ENCODE measurements around the gene NCOA6.

The NCOA6 gene

DNA sequence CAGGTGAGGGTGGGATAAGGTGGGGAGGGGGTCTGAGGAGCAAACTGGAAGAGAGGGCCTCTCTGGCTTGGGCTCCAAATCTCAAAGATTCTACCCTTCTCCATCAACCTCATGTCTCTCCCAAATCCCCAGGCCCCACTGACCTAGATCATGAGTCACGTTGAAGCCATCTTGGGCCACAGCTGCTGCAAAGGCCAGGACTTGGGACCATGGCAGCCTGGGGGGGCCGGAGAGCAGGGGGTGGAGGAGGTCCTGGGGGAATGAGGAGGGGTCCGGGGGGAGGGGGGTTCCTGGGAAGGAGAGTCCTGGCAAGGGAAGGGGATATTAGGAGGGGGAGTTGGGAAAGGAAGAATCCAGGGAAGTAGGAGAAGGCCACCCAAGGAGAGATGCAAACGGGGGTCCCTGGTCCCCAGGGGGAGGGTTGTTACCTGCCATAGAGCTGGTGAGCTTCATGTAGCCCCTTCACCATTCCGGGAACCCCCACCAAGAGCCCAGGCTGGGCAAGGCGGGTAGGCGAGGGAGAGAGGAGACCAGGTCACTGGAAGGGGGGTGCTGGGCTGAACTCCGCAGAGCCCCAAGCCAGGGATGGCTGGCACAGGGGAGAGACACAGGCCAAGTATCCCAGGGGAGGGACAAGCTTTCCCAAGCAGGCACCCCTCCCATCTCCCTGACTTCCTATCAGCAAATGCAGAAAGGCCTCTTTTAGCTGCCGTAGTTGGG, 34.5 kb upstream of the NCOA6 start:
- Histone ChIP-seq H3K9me3 (ENCODE audit: control insufficient read depth, low read length) (no peaks in the 10 kb centered on the region), H3K27me3 (ENCODE audit: control insufficient read depth, insufficient read depth, low read length) (no peaks in the 10 kb centered on the region), H3K4me1 (ENCODE audit: control insufficient read depth, insufficient read depth, low read length) (no peaks in the 10 kb centered on the region), H3K36me3 (ENCODE audit: control insufficient read depth, insufficient read depth, low read length) (no peaks in the 10 kb centered on the region), H3K9ac (ENCODE audit: low read length) (no peak overlapping the region), H3K4me3 (ENCODE audit: low read length) (no peak overlapping the region)

DNA sequence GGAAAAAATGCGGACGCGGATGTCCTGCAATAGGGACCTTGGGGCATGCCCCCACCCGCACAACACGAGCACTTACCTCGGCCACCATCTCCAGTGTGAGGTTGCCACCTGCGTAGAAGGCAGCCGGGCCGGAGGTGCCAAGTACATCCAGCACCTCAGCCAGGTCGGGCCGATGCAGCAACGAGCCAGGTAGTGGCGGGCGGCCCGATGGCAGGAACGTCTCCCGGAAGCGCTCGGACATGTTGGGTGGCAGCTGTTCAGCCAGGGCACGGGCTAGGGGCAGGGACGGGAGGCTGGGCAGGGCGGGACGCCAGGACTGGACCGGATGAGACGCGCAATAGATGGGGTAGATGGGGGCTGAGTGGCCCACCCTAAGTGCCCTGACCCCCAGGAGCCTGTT, 33.9 kb upstream of the NCOA6 start:
- H3K9ac ChIP-seq (ENCODE audit: low read length): no peak overlapping the region
- no peaks in the 10 kb centered on the region for H3K36me3 ChIP-seq (ENCODE audit: control insufficient read depth, insufficient read depth, low read length)
- no peaks in the 10 kb centered on the region for H3K4me1 ChIP-seq (ENCODE audit: control insufficient read depth, insufficient read depth, low read length)
- no peak overlapping the region for H3K4me3 ChIP-seq (ENCODE audit: low read length)
- no peaks in the 10 kb centered on the region for H3K9me3 ChIP-seq (ENCODE audit: control insufficient read depth, low read length)
- no peaks in the 10 kb centered on the region for H3K27me3 ChIP-seq (ENCODE audit: control insufficient read depth, insufficient read depth, low read length)

DNA sequence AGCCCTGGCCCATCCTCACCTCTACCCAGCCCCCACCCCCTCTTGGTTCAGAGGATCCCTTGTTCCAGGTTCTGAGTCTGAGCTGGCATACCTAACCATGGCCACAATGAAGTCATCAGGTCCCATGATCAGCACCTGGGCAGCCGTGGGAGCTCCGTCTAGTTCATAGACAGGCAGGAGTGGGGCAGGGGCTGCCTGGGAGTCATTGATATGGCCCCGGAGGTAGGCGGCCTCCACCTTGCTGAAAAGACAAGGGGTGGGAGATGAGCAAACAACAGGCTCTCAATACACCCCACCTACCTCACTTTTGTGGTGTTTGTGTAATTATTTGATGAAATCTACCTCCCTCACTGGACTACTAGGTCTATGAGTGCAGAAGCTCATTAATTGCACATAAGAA, 26.8 kb upstream of the NCOA6 start:
- H3K4me1 ChIP-seq (ENCODE audit: control insufficient read depth, insufficient read depth, low read length): no peaks in the 10 kb centered on the region
- no peaks in the 10 kb centered on the region for H3K36me3 ChIP-seq (ENCODE audit: control insufficient read depth, insufficient read depth, low read length)
- H3K27me3 ChIP-seq (ENCODE audit: control insufficient read depth, insufficient read depth, low read length): no peaks in the 10 kb centered on the region
- no peak overlapping the region for H3K4me3 ChIP-seq (ENCODE audit: low read length)
- no peaks in the 10 kb centered on the region for H3K9me3 ChIP-seq (ENCODE audit: control insufficient read depth, low read length)
- H3K9ac ChIP-seq (ENCODE audit: low read length): no peak overlapping the region

GRCh38 chr20:34850969-34851368, 25.5 kb upstream of the NCOA6 start:
- Histone ChIP-seq H3K27me3 (ENCODE audit: control insufficient read depth, insufficient read depth, low read length) (no peaks in the 10 kb centered on the region), H3K9ac (ENCODE audit: low read length) (no peak overlapping the region), H3K4me1 (ENCODE audit: control insufficient read depth, insufficient read depth, low read length) (no peaks in the 10 kb centered on the region), H3K36me3 (ENCODE audit: control insufficient read depth, insufficient read depth, low read length) (no peaks in the 10 kb centered on the region), H3K4me3 (ENCODE audit: low read length) (no peak overlapping the region), H3K9me3 (ENCODE audit: control insufficient read depth, low read length) (no peaks in the 10 kb centered on the region)

DNA sequence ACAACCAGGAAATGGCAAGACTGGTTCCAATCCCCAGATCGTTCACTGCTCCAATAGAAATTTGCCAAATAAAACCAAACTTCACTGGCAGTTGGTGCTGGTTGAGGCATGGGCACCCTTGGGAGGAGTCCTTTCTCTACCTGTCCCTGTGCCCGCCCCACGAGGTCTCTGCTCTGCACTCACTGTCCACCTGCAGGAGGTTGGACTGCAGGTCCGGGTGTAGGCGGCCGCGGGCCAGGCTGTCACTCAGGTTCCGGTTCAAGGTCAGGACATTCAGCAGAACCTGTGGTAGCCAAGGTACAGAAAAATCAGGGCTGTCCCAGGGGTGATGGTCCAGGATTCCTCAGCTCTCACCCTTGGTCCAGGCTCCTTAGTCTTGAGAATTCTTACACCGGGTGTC, 24.3 kb upstream of the NCOA6 start:
- Histone ChIP-seq H3K27me3 (ENCODE audit: control insufficient read depth, insufficient read depth, low read length) (no peaks in the 10 kb centered on the region), H3K4me3 (ENCODE audit: low read length) (no peak overlapping the region), H3K9ac (ENCODE audit: low read length) (no peak overlapping the region), H3K9me3 (ENCODE audit: control insufficient read depth, low read length) (no peaks in the 10 kb centered on the region), H3K4me1 (ENCODE audit: control insufficient read depth, insufficient read depth, low read length) (no peaks in the 10 kb centered on the region), H3K36me3 (ENCODE audit: control insufficient read depth, insufficient read depth, low read length) (no peaks in the 10 kb centered on the region)

- Histone ChIP-seq H3K9ac (ENCODE audit: low read length) (no peak overlapping the region), H3K27me3 (ENCODE audit: control insufficient read depth, insufficient read depth, low read length) (no peaks in the 10 kb centered on the region), H3K9me3 (ENCODE audit: control insufficient read depth, low read length) (no peaks in the 10 kb centered on the region), H3K36me3 (ENCODE audit: control insufficient read depth, insufficient read depth, low read length) (no peaks in the 10 kb centered on the region), H3K4me3 (ENCODE audit: low read length) (no peak overlapping the region), H3K4me1 (ENCODE audit: control insufficient read depth, insufficient read depth, low read length) (no peaks in the 10 kb centered on the region)
Observed at GRCh38 chr20:34848597-34848996, 23.1 kb upstream of the NCOA6 start.

DNA sequence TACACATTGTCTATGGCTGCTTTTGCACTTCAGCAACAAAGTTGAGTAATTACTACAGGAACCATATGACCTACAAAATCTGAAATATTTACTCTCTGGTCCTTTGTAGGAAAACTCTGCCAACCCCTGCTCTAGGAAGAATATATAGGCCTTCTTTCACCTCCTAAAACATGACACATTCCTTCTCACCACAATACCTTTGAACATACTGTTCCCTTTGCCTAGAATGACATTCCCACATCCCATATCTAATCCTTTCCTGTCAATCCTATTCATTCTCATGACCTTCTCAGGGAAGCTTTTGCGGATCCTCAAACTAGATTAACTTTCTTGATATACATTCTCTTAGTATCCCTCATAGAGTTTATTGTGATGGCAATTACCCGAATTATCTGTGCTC, 18.0 kb upstream of the NCOA6 start:
- Histone ChIP-seq H3K9me3 (ENCODE audit: control insufficient read depth, low read length) (no peaks in the 10 kb centered on the region), H3K36me3 (ENCODE audit: control insufficient read depth, insufficient read depth, low read length) (no peaks in the 10 kb centered on the region), H3K4me3 (ENCODE audit: low read length) (no peak overlapping the region), H3K9ac (ENCODE audit: low read length) (no peak overlapping the region), H3K4me1 (ENCODE audit: control insufficient read depth, insufficient read depth, low read length) (no peaks in the 10 kb centered on the region), H3K27me3 (ENCODE audit: control insufficient read depth, insufficient read depth, low read length) (no peaks in the 10 kb centered on the region)

GRCh38 chr20:34842143-34842542, 16.7 kb upstream of the NCOA6 start:
- Histone ChIP-seq H3K9me3 (ENCODE audit: control insufficient read depth, low read length) (no peaks in the 10 kb centered on the region), H3K4me1 (ENCODE audit: control insufficient read depth, insufficient read depth, low read length) (no peaks in the 10 kb centered on the region), H3K4me3 (ENCODE audit: low read length) (no peak overlapping the region), H3K27me3 (ENCODE audit: control insufficient read depth, insufficient read depth, low read length) (no peaks in the 10 kb centered on the region), H3K9ac (ENCODE audit: low read length) (no peak overlapping the region), H3K36me3 (ENCODE audit: control insufficient read depth, insufficient read depth, low read length) (no peaks in the 10 kb centered on the region)

GRCh38 chr20:34834459-34834893, 9.0 kb upstream of the NCOA6 start:
- H3K9me3 ChIP-seq (ENCODE audit: control insufficient read depth, low read length): no peaks in the 10 kb centered on the region
- no peaks in the 10 kb centered on the region for H3K4me1 ChIP-seq (ENCODE audit: control insufficient read depth, insufficient read depth, low read length)
- H3K9ac ChIP-seq (ENCODE audit: low read length): no peak overlapping the region
- H3K4me3 ChIP-seq (ENCODE audit: low read length): no peak overlapping the region
- no peaks in the 10 kb centered on the region for H3K36me3 ChIP-seq (ENCODE audit: control insufficient read depth, insufficient read depth, low read length)
- H3K27me3 ChIP-seq (ENCODE audit: control insufficient read depth, insufficient read depth, low read length): no peaks in the 10 kb centered on the region

DNA sequence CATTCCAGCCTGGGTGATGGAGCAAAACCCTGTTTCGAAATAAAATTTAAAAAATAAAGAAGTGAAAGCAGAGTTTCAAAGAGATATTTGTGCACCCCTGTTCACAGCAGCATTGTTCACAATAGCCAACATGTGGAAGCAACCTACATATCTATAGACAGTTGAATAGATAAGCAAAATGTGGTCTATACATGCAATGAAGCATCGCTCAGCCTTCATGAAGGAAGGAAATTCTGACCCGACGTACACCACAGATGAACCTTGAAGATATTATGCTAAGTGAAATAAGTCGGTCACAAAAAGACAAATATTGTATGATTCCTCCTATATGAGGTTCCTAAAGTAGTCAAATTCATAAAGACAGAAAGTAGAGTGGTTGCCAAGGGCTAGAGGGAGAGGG, 6.5 kb upstream of the NCOA6 start:
- H3K9me3 ChIP-seq (ENCODE audit: control insufficient read depth, low read length): no peaks in the 10 kb centered on the region
- H3K36me3 ChIP-seq (ENCODE audit: control insufficient read depth, insufficient read depth, low read length): no peaks in the 10 kb centered on the region
- H3K4me1 ChIP-seq (ENCODE audit: control insufficient read depth, insufficient read depth, low read length): no peaks in the 10 kb centered on the region
- H3K4me3 ChIP-seq (ENCODE audit: low read length): no peak overlapping the region
- H3K9ac ChIP-seq (ENCODE audit: low read length): no peak overlapping the region
- H3K27me3 ChIP-seq (ENCODE audit: control insufficient read depth, insufficient read depth, low read length): no peaks in the 10 kb centered on the region

GRCh38 chr20:34829191-34829590, 3.7 kb upstream of the NCOA6 start:
- Histone ChIP-seq H3K9me3 (ENCODE audit: control insufficient read depth, low read length) (no peaks in the 10 kb centered on the region), H3K4me1 (ENCODE audit: control insufficient read depth, insufficient read depth, low read length) (peaks cover 5% of the 10 kb centered on the region), H3K36me3 (ENCODE audit: control insufficient read depth, insufficient read depth, low read length) (no peaks in the 10 kb centered on the region), H3K27me3 (ENCODE audit: control insufficient read depth, insufficient read depth, low read length) (no peaks in the 10 kb centered on the region), H3K9ac (ENCODE audit: low read length) (no peak overlapping the region), H3K4me3 (ENCODE audit: low read length) (no peak overlapping the region)

- H3K9ac ChIP-seq (ENCODE audit: low read length): peak overlapping the region; percentile 90
- peak overlapping the region; percentile 97 for H3K4me3 ChIP-seq (ENCODE audit: low read length)
- H3K27me3 ChIP-seq (ENCODE audit: control insufficient read depth, insufficient read depth, low read length): no peaks in the 10 kb centered on the region
- H3K36me3 ChIP-seq (ENCODE audit: control insufficient read depth, insufficient read depth, low read length): no peaks in the 10 kb centered on the region
- H3K4me1 ChIP-seq (ENCODE audit: control insufficient read depth, insufficient read depth, low read length): peaks cover 30% of the 10 kb centered on the region
- H3K9me3 ChIP-seq (ENCODE audit: control insufficient read depth, low read length): no peaks in the 10 kb centered on the region
Observed at GRCh38 chr20:34824806-34825529, 483 bp downstream of the NCOA6 start.
